ENCODE data around the gene ATF7IP2.

ATF7IP2 gene

GRCh38 chr16:10371592-10371991 is 14.3 kb upstream of the ATF7IP2 start:
- TF ChIP-seq SPI1 (IDR thresholded peaks at IDR 0.05; ENCODE audit: borderline replicate concordance, low read depth) (no peak), CTCF (IDR thresholded peaks at IDR 0.05; ENCODE audit: insufficient read depth, low read length) (no peak), POLR2AphosphoS5 (IDR thresholded peaks at IDR 0.05; ENCODE audit: low read depth) (no peak), GABPA (IDR thresholded peaks at IDR 0.05; ENCODE audit: low read depth) (no peak)
- TF ChIP-seq, protein P1, sequence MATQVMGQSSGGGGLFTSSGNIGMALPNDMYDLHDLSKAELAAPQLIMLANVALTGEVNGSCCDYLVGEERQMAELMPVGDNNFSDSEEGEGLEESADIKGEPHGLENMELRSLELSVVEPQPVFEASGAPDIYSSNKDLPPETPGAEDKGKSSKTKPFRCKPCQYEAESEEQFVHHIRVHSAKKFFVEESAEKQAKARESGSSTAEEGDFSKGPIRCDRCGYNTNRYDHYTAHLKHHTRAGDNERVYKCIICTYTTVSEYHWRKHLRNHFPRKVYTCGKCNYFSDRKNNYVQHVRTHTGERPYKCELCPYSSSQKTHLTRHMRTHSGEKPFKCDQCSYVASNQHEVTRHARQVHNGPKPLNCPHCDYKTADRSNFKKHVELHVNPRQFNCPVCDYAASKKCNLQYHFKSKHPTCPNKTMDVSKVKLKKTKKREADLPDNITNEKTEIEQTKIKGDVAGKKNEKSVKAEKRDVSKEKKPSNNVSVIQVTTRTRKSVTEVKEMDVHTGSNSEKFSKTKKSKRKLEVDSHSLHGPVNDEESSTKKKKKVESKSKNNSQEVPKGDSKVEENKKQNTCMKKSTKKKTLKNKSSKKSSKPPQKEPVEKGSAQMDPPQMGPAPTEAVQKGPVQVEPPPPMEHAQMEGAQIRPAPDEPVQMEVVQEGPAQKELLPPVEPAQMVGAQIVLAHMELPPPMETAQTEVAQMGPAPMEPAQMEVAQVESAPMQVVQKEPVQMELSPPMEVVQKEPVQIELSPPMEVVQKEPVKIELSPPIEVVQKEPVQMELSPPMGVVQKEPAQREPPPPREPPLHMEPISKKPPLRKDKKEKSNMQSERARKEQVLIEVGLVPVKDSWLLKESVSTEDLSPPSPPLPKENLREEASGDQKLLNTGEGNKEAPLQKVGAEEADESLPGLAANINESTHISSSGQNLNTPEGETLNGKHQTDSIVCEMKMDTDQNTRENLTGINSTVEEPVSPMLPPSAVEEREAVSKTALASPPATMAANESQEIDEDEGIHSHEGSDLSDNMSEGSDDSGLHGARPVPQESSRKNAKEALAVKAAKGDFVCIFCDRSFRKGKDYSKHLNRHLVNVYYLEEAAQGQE (IDR thresholded peaks at IDR 0.05; ENCODE audit: insufficient replicate concordance, low read depth): no peak
- H3K4me3 ChIP-seq (replicated peaks; ENCODE audit: insufficient read depth, low read length): no peak overlapping the region
- H3K27me3 ChIP-seq (ENCODE audit: insufficient read depth, poor library complexity, severe bottlenecking): no peaks in the 10 kb centered on the region
- H3K27ac ChIP-seq (replicated peaks): no peak overlapping the region
- DNase-seq (ENCODE audit: low read depth in 1 of 2, low spot score in 1 of 2): no peak

DNA sequence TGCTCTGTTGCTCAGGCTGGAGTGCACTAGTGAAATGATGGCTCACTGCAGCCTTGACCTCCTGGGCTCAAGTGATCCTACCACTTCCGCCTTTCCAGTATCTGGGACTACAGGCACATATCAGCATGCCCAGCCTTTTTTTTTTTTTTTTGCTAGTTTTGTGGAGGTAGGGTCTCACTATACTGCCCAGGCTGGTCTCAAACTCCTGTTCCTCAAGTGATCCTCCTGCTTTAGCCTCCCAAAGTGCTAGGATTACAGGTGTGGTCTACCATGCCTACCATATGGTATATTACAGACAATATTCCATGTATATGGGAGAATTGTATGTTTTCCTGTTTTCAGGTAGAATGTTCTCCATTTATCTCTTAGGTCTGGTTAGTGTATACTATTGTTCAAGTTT is 12.3 kb upstream of the ATF7IP2 start:
- TF ChIP-seq CTCF (IDR thresholded peaks at IDR 0.05; ENCODE audit: insufficient read depth, low read length): no peak
- no peak for TF ChIP-seq SPI1 (IDR thresholded peaks at IDR 0.05; ENCODE audit: borderline replicate concordance, low read depth)
- TF ChIP-seq, protein P1 (IDR thresholded peaks at IDR 0.05; ENCODE audit: insufficient replicate concordance, low read depth): no peak
- TF ChIP-seq GABPA (IDR thresholded peaks at IDR 0.05; ENCODE audit: low read depth): no peak
- TF ChIP-seq POLR2AphosphoS5 (IDR thresholded peaks at IDR 0.05; ENCODE audit: low read depth): no peak
- H3K4me3 ChIP-seq (replicated peaks; ENCODE audit: insufficient read depth, low read length): no peak overlapping the region
- DNase-seq (ENCODE audit: low read depth in 1 of 2, low spot score in 1 of 2): no peak
- H3K27me3 ChIP-seq (ENCODE audit: insufficient read depth, poor library complexity, severe bottlenecking): no peaks in the 10 kb centered on the region
- H3K27ac ChIP-seq (replicated peaks): no peak overlapping the region

- no peak for DNase-seq (ENCODE audit: low read depth in 1 of 2, low spot score in 1 of 2)
- H3K27ac ChIP-seq (replicated peaks): no peak overlapping the region
- TF ChIP-seq CTCF (IDR thresholded peaks at IDR 0.05; ENCODE audit: insufficient read depth, low read length): no peak
- TF ChIP-seq, protein P1 (IDR thresholded peaks at IDR 0.05; ENCODE audit: insufficient replicate concordance, low read depth): no peak
- no peak for TF ChIP-seq SPI1 (IDR thresholded peaks at IDR 0.05; ENCODE audit: borderline replicate concordance, low read depth)
- no peak for TF ChIP-seq GABPA (IDR thresholded peaks at IDR 0.05; ENCODE audit: low read depth)
- no peak for TF ChIP-seq POLR2AphosphoS5 (IDR thresholded peaks at IDR 0.05; ENCODE audit: low read depth)
- H3K4me3 ChIP-seq (replicated peaks; ENCODE audit: insufficient read depth, low read length): no peak overlapping the region
- no peaks in the 10 kb centered on the region for H3K27me3 ChIP-seq (ENCODE audit: insufficient read depth, poor library complexity, severe bottlenecking)
These were observed 9.6 kb upstream of the ATF7IP2 start for GRCh38 chr16:10376229-10376628.

Measured in HL-60 (cell line).